ENCODE results near the gene ZNRF3.

Gene ZNRF3

GRCh38 chr22:28973352-28973751 lies 90.0 kb downstream of the ZNRF3 start:
- H3K27ac ChIP-seq = no peak overlapping the region
- no peak for TF ChIP-seq CTCF (conservative IDR thresholded peaks at IDR 0.05)

GRCh38 chr22:28977060-28977459 lies 93.7 kb downstream of the ZNRF3 start:
- no peak for TF ChIP-seq CTCF (conservative IDR thresholded peaks at IDR 0.05)
- H3K27ac ChIP-seq = no peak overlapping the region

- no peak for TF ChIP-seq CTCF (conservative IDR thresholded peaks at IDR 0.05)
- no peak overlapping the region for H3K27ac ChIP-seq
Observed at GRCh38 chr22:28977481-28977971, 94.2 kb downstream of the ZNRF3 start.

GRCh38 chr22:28978158-28978557 lies 94.8 kb downstream of the ZNRF3 start:
- TF ChIP-seq CTCF (conservative IDR thresholded peaks at IDR 0.05) = no peak
- H3K27ac ChIP-seq = no peak overlapping the region

GRCh38 chr22:28978863-28979796 lies 95.8 kb downstream of the ZNRF3 start:
- TF ChIP-seq CTCF (conservative IDR thresholded peaks at IDR 0.05) = no peak
- H3K27ac ChIP-seq = no peak overlapping the region

- no peak for TF ChIP-seq CTCF (conservative IDR thresholded peaks at IDR 0.05)
- H3K27ac ChIP-seq = no peak overlapping the region
Observed at GRCh38 chr22:28980326-28980725, 97.0 kb downstream of the ZNRF3 start.

GRCh38 chr22:28981818-28982499 lies 98.6 kb downstream of the ZNRF3 start:
- no peak for TF ChIP-seq CTCF (conservative IDR thresholded peaks at IDR 0.05)
- H3K27ac ChIP-seq = no peak overlapping the region
